Measurements from ENCODE around the gene C10orf90.

DNA sequence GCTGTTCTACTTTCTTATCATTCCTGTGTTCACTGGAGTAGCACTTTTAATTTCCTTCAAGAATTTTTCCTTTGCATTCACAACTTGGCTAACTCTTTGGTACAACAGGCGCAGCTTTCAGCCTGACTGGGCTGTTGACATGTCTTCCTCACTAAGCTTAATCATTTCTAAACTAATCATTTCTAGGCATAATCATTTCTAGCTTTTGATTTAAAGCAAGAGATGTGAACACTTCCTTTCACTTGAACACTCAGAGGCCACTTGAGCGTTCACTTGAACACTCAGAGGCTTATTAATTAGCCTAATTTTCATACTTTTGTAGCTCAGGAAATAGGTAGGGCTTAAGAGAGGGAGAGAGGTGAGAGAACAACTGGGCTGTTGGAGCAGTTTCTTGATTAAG lies 15.9 kb downstream of the C10orf90 start:
- TF ChIP-seq TAF1 (IDR thresholded peaks at IDR 0.05; ENCODE audit: low read depth) (no peak), EGR1 (IDR thresholded peaks at IDR 0.05) (no peak), CEBPB (IDR thresholded peaks at IDR 0.05) (no peak), EP300 (IDR thresholded peaks at IDR 0.05; ENCODE audit: borderline replicate concordance) (no peak)

All from Ishikawa (cell line).